GM15510 (cell line): ENCODE data around the gene CHP1.

ENCODE experiments used
- POLR2A ChIP-seq: IDR thresholded peaks from 3 replicates; pipeline ENCODE4 v1.6.1; 2011; ENCODE audit warnings: borderline replicate concordance; ENCODE audit not compliant: insufficient read length; ENCODE audit errors: extremely low read depth

Gene CHP1

DNA sequence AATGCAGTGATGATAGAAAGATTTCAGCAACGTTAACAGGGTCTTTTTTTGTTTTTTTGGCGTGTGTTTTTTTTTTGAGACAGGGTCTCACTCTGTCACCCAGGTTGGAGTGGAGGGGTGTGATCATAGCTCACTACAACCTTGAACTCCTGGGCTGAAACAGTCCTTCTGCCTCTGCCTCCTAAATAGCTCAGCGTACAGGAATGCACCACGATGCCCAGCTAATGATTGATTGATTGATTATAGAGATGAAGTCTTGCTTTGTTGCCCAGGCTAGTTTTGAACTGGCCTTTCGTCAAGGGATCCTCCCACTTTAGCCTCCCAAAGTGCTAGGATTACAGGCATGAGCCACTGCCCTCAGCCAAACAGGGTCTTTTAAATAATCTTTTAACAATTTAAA, 7.0 kb downstream of the CHP1 start:
- TF ChIP-seq POLR2A, result no peak

DNA sequence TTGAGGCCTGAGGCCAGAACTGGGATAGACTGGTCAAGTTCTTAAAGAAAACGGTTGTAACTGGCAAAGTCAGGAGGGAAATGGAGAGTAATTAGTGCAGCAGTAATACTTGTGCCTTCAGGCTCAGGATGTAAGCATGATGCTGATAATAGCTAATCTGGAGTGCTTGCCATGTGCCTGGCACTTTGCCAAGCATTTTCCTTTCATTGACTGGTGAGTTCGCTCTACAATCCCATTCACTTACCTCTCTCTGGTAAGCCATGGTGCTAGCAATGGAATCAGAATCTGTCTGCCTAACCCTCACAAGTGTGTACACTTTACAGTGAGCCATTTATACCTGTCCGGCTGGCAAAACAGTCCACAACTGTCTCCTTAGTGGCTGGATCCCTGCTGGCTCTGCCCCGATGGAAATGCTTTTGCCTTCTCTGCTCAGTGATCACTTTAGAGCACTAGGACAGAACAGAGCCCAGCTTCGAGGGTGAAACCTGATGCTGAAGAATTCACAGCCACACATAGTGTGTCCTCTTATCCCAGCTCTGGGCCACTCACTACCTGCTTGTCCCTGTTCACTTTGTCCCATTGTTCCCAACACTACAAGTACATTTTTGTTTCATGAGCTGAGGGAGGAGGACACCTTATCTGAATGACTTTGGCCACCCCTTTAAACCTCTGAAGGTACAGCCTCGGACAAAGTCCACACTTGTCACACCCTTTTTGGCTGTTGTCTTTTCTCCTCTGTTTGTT, 10.3 kb downstream of the CHP1 start:
- no peak for TF ChIP-seq POLR2A

DNA sequence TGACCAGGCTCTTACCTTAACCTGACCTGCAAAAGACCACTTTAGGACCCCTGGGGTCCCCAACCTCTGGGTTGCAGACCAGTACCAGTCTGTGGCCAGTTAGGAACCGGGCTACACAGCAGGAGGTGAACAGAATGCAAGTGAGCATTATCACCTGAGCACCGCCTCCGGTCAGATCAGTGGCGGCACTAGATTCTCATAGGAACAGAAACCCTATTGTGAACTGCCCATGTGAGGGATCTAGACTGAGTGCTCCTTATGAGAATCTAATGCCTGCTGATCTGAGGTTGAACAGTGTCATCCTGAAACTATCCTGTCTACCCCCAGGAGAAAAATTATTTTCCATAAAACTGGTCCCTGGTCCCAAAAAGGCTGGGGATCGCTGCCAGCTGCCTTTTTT, 20.3 kb downstream of the CHP1 start:
- no peak for TF ChIP-seq POLR2A

DNA sequence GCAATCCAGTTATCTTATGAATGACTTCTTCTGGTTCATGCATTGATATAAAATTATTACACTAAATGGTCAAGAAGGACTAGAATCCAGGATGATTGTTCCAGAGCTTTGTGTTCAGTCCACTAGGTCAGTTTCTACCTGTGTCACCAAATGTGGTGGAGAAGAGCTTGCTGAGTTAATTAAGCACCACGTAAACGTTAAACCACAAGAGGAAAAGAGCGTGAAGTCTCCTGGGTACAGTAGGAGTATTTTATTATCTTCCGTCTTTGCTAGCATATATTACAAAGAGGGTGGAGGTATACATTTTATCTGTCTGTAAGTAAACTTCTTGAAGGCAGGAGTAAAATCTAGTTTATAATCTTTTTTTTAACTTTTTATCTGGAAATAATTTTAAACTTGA, 23.5 kb downstream of the CHP1 start:
- no peak for TF ChIP-seq POLR2A

DNA sequence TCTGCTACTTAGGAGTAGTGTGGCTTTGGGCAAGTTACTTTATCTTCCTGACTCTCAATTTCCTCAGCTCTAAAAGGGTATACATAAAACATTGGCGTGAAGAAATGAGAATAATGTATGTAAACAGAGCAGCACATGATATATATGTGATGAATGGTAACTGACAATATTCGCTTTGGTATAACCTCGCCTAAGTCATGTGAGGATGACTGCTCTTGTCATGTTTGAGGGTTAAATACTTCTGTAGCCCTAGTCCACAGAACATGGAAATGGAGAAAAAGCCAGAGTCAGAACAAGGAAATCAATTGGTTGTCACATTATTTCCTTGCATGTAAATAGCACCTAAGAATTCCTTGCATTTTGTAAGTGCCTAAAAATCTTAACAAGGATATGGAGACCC, 25.0 kb downstream of the CHP1 start:
- TF ChIP-seq POLR2A, result no peak

DNA sequence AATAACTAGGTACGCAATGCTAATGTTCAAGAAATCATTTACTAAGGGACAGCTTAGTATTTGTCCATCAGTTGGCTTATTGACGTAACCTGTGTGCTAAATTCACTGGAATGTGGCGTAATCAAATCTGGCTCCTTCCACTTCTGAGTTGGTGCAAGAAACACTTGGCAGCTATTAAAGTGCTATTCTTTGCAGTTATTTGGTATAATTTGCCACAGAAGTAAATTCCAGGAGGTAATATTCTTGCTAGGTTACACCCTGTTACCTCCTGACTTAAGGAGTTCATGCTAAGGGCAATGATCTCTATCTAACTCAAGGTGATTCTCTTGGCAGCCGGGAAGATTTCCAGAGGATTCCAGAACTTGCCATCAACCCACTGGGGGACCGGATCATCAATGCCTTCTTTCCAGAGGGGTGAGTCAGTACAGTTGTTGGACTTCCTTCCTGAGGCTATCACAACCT, 25.5 kb downstream of the CHP1 start:
- TF ChIP-seq POLR2A, result no peak

DNA sequence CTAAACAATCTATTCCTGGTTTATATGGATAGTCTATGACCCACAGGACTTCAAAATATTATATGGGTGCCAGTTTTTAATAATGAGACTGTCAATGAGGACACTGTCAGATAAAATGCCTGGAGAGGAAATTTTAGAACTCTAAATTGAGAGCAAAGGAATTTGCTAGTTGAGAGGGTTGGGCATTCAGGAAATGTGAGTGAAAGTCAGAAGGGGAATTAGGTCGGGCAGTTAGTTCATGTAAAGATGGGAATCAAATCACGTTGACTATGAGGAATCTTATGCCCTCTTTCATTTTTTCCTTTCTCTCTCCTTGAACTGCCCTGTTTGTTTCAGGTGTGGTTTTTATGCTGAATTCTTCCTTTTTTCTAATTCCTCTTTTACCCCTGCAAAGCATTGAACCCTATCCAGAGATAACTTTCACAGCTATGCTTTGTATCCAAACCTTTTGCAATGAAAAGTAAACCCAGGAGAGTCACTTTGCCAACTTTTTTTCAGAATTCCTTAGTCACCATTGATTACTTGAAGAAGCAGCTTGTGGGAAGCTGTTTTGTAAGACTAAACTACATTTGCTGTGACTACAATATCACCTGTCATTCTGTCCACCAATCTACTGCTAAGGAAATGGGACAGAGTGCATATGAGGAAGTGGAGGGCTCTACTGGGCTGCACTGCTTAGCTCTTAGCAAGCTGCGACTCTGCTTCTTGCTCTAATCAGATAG, 27.8 kb downstream of the CHP1 start:
- TF ChIP-seq POLR2A, result no peak

DNA sequence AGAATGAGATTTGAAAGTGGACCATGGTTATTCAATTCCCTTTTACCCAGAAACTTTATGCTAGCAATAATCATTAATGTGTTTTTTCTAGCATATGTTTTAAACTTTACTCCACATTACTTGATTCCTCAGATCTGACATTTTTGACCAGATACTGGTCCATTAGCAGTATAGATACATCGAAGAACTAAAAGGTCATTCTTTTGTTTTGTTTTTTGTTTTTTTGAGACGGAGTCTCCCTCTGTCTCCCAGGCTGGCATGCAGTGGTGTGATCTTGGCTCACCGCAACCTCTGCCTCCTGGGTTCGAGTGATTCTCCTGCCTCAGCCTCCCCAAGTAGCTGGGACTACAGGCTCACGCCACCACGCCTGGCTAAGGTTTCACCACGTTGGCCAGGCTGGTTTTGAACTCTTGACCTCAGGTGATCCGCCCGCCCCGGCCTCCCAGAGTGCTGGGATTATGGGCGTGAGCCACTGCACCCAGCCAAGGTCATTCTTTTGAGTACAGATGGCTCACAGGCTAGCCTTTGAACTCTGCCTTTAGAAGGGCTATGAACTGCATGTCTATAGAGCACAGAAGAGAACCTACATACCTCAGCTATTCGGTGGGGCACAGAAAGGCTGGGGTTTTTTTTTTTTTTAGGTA, 28.6 kb downstream of the CHP1 start:
- no peak for TF ChIP-seq POLR2A

DNA sequence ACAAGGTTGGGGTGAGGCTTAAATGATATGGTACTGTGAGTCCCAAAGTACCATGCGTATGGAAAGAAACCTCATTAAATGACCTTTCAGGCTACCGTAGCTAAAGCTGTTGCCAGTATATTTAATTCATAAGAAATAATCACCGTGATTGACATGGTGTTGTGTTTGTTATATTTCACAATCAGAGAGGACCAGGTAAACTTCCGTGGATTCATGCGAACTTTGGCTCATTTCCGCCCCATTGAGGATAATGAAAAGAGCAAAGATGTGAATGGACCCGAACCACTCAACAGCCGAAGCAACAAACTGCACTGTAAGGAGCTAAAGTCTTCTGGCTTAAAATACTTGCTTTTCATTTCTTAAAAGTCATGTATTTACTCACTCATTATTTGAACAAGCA, 31.5 kb downstream of the CHP1 start:
- TF ChIP-seq POLR2A, result no peak

DNA sequence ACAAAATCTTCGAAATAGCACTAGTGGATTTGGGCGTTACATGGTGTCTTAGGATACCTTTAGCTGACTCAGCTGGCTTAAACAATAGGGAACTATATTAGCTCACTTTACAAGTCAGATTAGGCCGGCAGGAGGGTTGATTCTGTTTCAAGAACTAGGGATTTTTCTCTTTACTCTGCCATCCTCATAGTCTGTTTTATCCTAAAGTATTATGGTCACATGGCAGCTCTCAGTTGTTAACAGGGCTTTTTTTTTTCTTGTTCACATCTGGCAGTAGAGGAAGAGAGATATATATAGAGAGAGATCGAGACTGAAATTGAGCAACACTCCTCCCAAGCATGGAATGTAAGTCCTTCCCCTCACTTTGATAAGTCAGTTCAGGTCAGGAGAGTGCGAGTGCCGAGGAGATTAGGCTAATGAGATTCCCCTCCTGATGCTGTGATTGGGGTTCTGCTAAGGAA, 32.9 kb downstream of the CHP1 start:
- no peak for TF ChIP-seq POLR2A

DNA sequence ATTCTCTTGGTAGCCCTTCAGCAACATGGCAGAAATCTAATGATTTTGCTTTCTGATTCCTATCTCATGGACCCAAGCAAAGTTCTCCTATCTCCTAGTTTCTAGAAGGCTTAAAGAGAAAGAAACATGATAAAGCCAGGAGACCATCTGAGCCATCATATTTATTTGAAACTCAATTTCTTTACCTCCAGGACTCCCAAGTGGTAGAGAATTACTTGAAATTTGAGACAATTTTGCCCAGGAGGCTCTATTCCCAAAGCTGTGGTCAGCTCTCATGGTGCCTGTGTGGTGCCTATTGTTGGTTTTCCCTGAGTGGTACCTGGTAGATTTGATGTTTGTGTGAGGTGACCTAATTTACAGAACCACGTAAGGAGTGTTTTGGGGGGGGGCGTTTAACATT, 38.8 kb downstream of the CHP1 start:
- TF ChIP-seq POLR2A, result no peak

DNA sequence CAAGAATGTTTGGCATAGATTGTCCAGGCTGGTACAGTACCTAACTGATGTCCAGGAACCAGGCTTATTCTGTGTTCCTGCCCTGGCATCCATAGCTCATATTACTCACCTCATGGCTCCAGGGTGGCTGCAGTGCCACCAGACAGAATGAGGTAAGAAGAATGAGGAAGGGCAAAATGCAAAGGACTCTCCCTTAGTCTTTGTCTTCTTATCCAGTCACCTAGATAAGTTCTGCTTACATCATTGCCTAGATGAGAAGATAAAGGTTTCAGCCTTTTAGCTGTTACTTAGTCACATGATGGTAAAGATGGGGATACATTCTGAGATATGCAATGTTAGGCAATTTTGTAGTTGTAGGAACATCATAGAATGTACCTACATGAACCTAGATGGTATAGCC, 45.8 kb downstream of the CHP1 start:
- TF ChIP-seq POLR2A, result no peak

DNA sequence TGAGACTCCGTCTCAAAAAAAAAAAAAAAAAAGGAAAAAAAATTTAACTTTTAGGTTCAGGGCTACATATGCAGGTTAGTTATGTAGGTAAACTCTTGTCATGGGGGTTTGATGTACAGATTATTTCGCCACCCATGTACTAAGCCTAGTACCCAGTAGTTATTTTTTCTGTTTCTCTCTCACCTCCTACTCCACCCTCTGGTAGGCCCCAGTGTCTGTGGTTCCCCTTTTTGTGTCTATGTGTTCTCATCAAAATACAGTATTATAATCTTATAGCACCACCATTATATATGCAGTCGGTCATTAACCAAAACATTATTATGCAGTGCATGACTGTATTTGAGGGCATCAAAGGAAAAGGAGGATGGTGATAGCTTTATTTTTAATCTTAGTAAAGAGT, 47.3 kb downstream of the CHP1 start:
- TF ChIP-seq POLR2A, result no peak

DNA sequence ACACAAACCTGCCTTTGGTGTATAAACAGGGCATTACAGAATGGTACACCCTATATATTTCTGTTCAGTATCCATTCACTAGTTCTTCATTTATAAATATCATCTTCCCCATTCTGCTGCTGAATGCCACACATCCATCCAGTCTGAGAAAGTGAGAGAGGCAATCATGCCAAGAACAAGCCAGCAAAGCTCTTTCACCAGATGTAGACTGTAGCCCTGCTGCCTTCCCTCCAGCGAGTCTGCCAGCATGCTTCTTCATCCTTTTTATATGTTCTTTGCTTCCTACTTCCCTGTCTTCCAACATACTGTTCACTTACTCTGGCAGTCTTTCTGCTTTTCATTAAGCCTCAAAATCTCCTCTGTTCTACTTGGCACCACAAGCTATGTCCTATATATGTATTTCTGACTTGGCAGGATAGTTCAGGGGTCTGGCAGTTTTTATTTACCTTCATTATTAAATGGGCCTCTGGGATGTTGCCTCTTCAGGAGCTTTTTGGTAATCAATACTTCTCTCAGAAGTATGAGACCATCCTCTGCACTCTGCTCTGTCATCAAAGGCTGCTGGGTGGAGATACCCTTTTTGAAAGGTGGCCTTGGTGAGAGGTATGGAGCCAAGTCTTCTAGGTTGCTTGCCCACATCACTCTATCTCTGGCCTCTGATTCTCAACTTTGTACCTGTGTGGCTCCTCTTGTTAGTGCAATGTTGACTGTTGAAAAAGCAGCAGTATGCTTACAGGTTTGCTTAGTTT, 48.6 kb downstream of the CHP1 start:
- no peak for TF ChIP-seq POLR2A

DNA sequence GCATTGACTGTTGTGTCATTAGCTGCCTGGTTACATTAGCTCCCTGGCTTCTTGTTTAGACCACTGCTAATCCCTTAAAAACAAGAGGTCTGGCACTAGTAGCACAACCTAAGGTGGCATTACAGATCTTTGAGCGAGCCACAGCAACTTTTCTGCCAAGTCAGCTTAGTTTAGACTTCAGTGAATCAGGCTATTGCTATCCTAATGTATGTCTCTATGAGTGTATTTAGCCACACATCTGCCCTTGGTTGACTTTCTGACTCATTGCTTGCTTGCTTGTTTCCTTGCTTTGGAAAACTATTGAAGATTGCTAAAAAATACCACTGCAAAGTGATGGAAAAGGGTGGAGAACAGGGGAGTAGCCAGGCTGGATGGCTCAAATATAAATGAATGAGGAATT, 50.2 kb downstream of the CHP1 start:
- TF ChIP-seq POLR2A, result no peak

DNA sequence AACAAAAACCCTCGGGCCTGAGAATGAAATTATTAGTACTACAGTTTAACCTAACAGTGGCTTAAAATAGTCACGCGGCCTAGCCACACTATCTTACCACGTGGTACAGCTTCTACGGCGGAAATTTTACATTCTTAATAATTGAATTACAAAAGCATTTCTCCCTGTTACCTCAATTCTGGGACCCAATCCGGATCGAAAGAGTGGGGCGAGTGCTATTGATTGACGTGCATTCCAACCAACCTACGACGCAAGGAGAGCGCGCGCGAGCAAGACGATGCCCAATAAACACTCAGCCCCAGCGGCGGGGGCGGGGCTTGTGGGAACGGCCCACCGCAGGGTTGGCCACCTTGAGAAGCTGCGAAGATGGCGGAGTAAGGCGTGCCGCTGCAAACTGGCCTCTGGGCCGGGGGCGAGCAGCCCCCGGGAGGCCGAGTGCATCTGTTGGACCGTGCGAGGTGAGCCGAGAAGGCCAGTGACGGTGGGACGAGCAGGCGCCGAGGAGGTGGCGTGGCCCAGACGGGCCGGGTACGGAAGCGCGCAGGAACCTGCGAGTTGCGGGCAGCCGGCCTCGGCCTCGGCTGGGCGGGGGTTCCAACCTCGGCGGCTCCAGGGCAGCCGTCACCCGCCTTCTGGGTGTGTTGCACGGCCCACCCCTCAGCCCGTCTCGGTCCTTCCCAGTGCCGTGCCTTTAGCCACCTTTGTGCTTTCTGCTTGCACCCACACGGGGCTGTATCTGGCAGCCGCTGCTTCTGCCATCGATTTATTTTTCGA, 52.8 kb downstream of the CHP1 start:
- TF ChIP-seq POLR2A, result peak; percentile 95
